Fibroblast of lung (primary cell): Measurements from ENCODE around the gene ACOD1. TPM values are rescaled to one million over a fixed set of nuclear protein-coding genes. Genes with fewer than 3 reads are reported as not detected.

Experiments
- DNase-seq, 2 donors: peaks; one replicate each; pipeline versions ENCODE4 v3.0.0 to v3.0.0-alpha.2; 2010; ENCODE audit warnings: low read depth in 2 of 2
- H2AFZ ChIP-seq: 2 replicates; pipeline ENCODE4 v1.5.1; 2012; ENCODE audit warnings: low read length, control low read depth, inconsistent platforms
- H3K27ac ChIP-seq: 2 replicates; pipeline ENCODE4 v1.5.1; 2011; ENCODE audit warnings: low read length, control low read depth; ENCODE audit not compliant: insufficient read depth
- H3K27me3 ChIP-seq: 2 replicates; pipeline ENCODE4 v1.5.1; 2011; ENCODE audit warnings: mild to moderate bottlenecking, low read length; ENCODE audit not compliant: control insufficient read depth, insufficient read depth
- H3K36me3 ChIP-seq: 2 replicates; pipeline ENCODE4 v1.5.1; 2011; ENCODE audit warnings: low read length; ENCODE audit not compliant: control insufficient read depth, insufficient read depth
- H3K4me1 ChIP-seq: 2 replicates; pipeline ENCODE4 v1.5.1; 2011; ENCODE audit warnings: low read length; ENCODE audit not compliant: control insufficient read depth, insufficient read depth; ENCODE audit errors: extremely low read depth
- H3K4me2 ChIP-seq: 2 replicates; pipeline ENCODE4 v1.5.1; 2011; ENCODE audit warnings: low read length, control low read depth; ENCODE audit not compliant: insufficient read depth; ENCODE audit errors: extremely low read depth
- H3K4me3 ChIP-seq, 4 experiments: fragments of 200-600 bp in 1 of 4; sonication (generic) in 1 of 4; replicated peaks in 1 of 4; 2 replicates each; pipeline ENCODE4 v1.5.1; 2011 to 2016; ENCODE audit warnings: low read length in 4 of 4, low read depth in 3 of 4, mild to moderate bottlenecking in 3 of 4, control low read depth in 2 of 4, inconsistent platforms in 1 of 4, mixed read lengths in 1 of 4; ENCODE audit not compliant: insufficient read depth in 1 of 4; ENCODE audit errors: control extremely low read depth in 1 of 4
- H3K79me2 ChIP-seq: 2 replicates; pipeline ENCODE4 v1.5.1; 2012; ENCODE audit warnings: mild to moderate bottlenecking, low read length, inconsistent platforms; ENCODE audit not compliant: control insufficient read depth, insufficient read depth
- H3K9ac ChIP-seq: 2 replicates; pipeline ENCODE4 v1.5.1; 2011; ENCODE audit warnings: mild to moderate bottlenecking, low read length, control low read depth; ENCODE audit not compliant: insufficient read depth
- H3K9me3 ChIP-seq: 2 replicates; pipeline ENCODE4 v1.5.1; 2012; ENCODE audit warnings: low read depth, low read length; ENCODE audit not compliant: control insufficient read depth, insufficient read depth
- H4K20me1 ChIP-seq: 2 replicates; pipeline ENCODE4 v1.5.1; 2011; ENCODE audit warnings: low read length; ENCODE audit not compliant: control insufficient read depth, insufficient read depth; ENCODE audit errors: extremely low read depth
- CTCF ChIP-seq, 2 donors: IDR thresholded peaks in 1 of 2; conservative IDR thresholded peaks in 1 of 2; 1 replicate in 1 of 2; 2 replicates in 1 of 2; pipeline ENCODE4 v1.5.1; 2011 to 2012; ENCODE audit warnings: low read length in 2 of 2, control low read depth in 1 of 2, inconsistent platforms in 1 of 2, low read depth in 1 of 2, mild to moderate bottlenecking in 1 of 2
- EZH2 ChIP-seq: IDR thresholded peaks from 2 replicates; pipeline ENCODE4 v1.5.1; 2012; ENCODE audit warnings: low read length, control low read depth, mild to moderate bottlenecking; ENCODE audit errors: missing control alignments
- polyA plus RNA-seq, 2 donors: library from polyadenylated mRNA; depleted of rRNA in 1 of 2; stranded (reverse) in 1 of 2; unstranded in 1 of 2; fragments of >200 nt; gene quantifications; 2 replicates each; pipeline ENCODE4 v1.2.1, GENCODE V29; 2011 to 2012; ENCODE audit warnings: missing spikeins in 1 of 2
- total RNA-seq: library from RNA; depleted of rRNA; stranded (reverse); fragments of >200 nt; gene quantifications from 2 replicates; pipeline ENCODE4 v1.2.1, GENCODE V29; 2014

ACOD1 gene
- total and polyA plus RNA-seq, 2 donors (not counting 1 experiment from before 2014, with no cell fraction given) = not detected

GRCh38 chr13:76983676-76984075 lies 35.4 kb downstream of the ACOD1 start:
- H3K9me3 ChIP-seq = no peaks in the 10 kb centered on the region
- H3K4me3 ChIP-seq = no peak overlapping the region
- peaks cover 6% of the 10 kb centered on the region for H3K27me3 ChIP-seq
- H3K27ac ChIP-seq = no peak overlapping the region
- H3K4me1 ChIP-seq = no peaks in the 10 kb centered on the region
- no peak overlapping the region for H2AFZ ChIP-seq
- TF ChIP-seq CTCF (conservative IDR thresholded peaks at IDR 0.05 in 1 of 2, IDR thresholded peaks at IDR 0.05 in 1 of 2; ENCODE audit: low read depth in 1 of 2, low read length in 2 of 2) (no peak), EZH2 (no peak)
- H4K20me1 ChIP-seq = no peaks in the 10 kb centered on the region
- H3K36me3 ChIP-seq = no peaks in the 10 kb centered on the region
- H3K79me2 ChIP-seq = no peaks in the 10 kb centered on the region
- H3K4me2 ChIP-seq = no peak overlapping the region
- DNase-seq = no peak
- H3K9ac ChIP-seq = no peak overlapping the region

- no peaks in the 10 kb centered on the region for H4K20me1 ChIP-seq
- no peaks in the 10 kb centered on the region for H3K9me3 ChIP-seq
- no peaks in the 10 kb centered on the region for H3K27me3 ChIP-seq
- H3K36me3 ChIP-seq = no peaks in the 10 kb centered on the region
- no peak for TF ChIP-seq EZH2
- TF ChIP-seq CTCF (conservative IDR thresholded peaks at IDR 0.05 in 1 of 2, IDR thresholded peaks at IDR 0.05 in 1 of 2; ENCODE audit: low read depth in 1 of 2, low read length in 2 of 2) = no peak
- peak overlapping the region; percentile 88 for H3K9ac ChIP-seq
- peak overlapping the region; percentile 71 for H2AFZ ChIP-seq
- peaks cover 6% of the 10 kb centered on the region for H3K79me2 ChIP-seq
- H3K27ac ChIP-seq = peak overlapping the region; percentile 88
- no peaks in the 10 kb centered on the region for H3K4me1 ChIP-seq
- peak overlapping the region; percentile 63 to 94 (median 85) for H3K4me3 ChIP-seq
- DNase-seq = peak in 1 of 2 donors; percentile 8
- H3K4me2 ChIP-seq = peak overlapping the region; percentile 69
Observed at GRCh38 chr13:76991432-76991795, 43.1 kb downstream of the ACOD1 start.

GRCh38 chr13:76991796-76992547 lies 43.7 kb downstream of the ACOD1 start, which contains the start of gene CLN5:
Gene CLN5, plus strand, starts transcription at chr13:76992081. Its CDS starts 18 bp downstream, at chr13:76992099.
- peaks cover 6% of the 10 kb centered on the region for H3K79me2 ChIP-seq
- H3K4me3 ChIP-seq = peak within 1 kb of the TSS; percentile 78 to 94 (median 85)
- peak within 1 kb of the TSS; percentile 98 for H3K4me2 ChIP-seq
- no peaks in the 10 kb centered on the region for H3K36me3 ChIP-seq
- H3K27ac ChIP-seq = peak within 1 kb of the TSS; percentile 88
- H3K9ac ChIP-seq = peak within 1 kb of the TSS; percentile 88
- H3K27me3 ChIP-seq = no peaks in the 10 kb centered on the region
- H2AFZ ChIP-seq = peak within 1 kb of the TSS; percentile 81
- no peaks in the 10 kb centered on the region for H4K20me1 ChIP-seq
- TF ChIP-seq CTCF (conservative IDR thresholded peaks at IDR 0.05 in 1 of 2, IDR thresholded peaks at IDR 0.05 in 1 of 2; ENCODE audit: low read depth in 1 of 2, low read length in 2 of 2) (no peak), EZH2 (no peak)
- no peaks in the 10 kb centered on the region for H3K4me1 ChIP-seq
- no peaks in the 10 kb centered on the region for H3K9me3 ChIP-seq
- peak; percentile 92 for DNase-seq
